ENCODE data around the gene ANTKMT.
A peak's percentile ranks its signal among the peaks of the same experiment; 100 is the strongest.

ANTKMT gene

GRCh38 chr16:720990-721764, at the start of gene ANTKMT:
Gene ANTKMT, plus strand, starts transcription at chr16:721146. Its CDS starts 129 bp downstream, at chr16:721275.
- Histone ChIP-seq H3K27me3 (ENCODE audit: low read depth, low read length) (peaks cover 4% of the 10 kb centered on the region), H3K9me3 (ENCODE audit: control insufficient read depth in 1 of 2, low read length in 2 of 2) (no peaks in the 10 kb centered on the region), H3K27ac (ENCODE audit: low read length) (peak within 1 kb of the TSS; percentile 31), H3K36me3 (ENCODE audit: control insufficient read depth in 1 of 2, insufficient read depth in 2 of 2, low read length in 2 of 2) (no peaks in the 10 kb centered on the region), H3K4me3 (ENCODE audit: low read depth in 1 of 2, low read length in 2 of 2) (peak within 1 kb of the TSS; percentile 55 to 70), H3K4me1 (ENCODE audit: control insufficient read depth in 1 of 2, insufficient read depth in 2 of 2, low read length in 2 of 2) (peaks cover 9 to 48% of the 10 kb centered on the region in 2 donors)

- Histone ChIP-seq H3K27me3 (ENCODE audit: low read depth, low read length) (no peaks in the 10 kb centered on the region), H3K4me3 (ENCODE audit: low read depth in 1 of 2, low read length in 2 of 2) (no peak overlapping the region), H3K27ac (ENCODE audit: low read length) (no peak overlapping the region), H3K4me1 (ENCODE audit: control insufficient read depth in 1 of 2, insufficient read depth in 2 of 2, low read length in 2 of 2) (peaks cover 3 to 30% of the 10 kb centered on the region in 2 donors), H3K9me3 (ENCODE audit: control insufficient read depth in 1 of 2, low read length in 2 of 2) (no peaks in the 10 kb centered on the region), H3K36me3 (ENCODE audit: control insufficient read depth in 1 of 2, insufficient read depth in 2 of 2, low read length in 2 of 2) (peaks cover 4 to 47% of the 10 kb centered on the region in 2 donors)
Observed at GRCh38 chr16:671353-672131, 49.4 kb upstream of the ANTKMT start.

GRCh38 chr16:672371-672770, 48.6 kb upstream of the ANTKMT start:
- Histone ChIP-seq H3K4me1 (ENCODE audit: control insufficient read depth in 1 of 2, insufficient read depth in 2 of 2, low read length in 2 of 2) (peaks cover 3 to 28% of the 10 kb centered on the region in 2 donors), H3K4me3 (ENCODE audit: low read depth in 1 of 2, low read length in 2 of 2) (no peak overlapping the region), H3K36me3 (ENCODE audit: control insufficient read depth in 1 of 2, insufficient read depth in 2 of 2, low read length in 2 of 2) (peaks cover 4 to 47% of the 10 kb centered on the region in 2 donors), H3K27ac (ENCODE audit: low read length) (no peak overlapping the region), H3K27me3 (ENCODE audit: low read depth, low read length) (no peaks in the 10 kb centered on the region), H3K9me3 (ENCODE audit: control insufficient read depth in 1 of 2, low read length in 2 of 2) (no peaks in the 10 kb centered on the region)

- no peaks in the 10 kb centered on the region for H3K27me3 ChIP-seq (ENCODE audit: low read depth, low read length)
- H3K4me1 ChIP-seq (ENCODE audit: control insufficient read depth in 1 of 2, insufficient read depth in 2 of 2, low read length in 2 of 2), result peaks cover 3 to 25% of the 10 kb centered on the region in 2 donors
- peaks cover 4 to 47% of the 10 kb centered on the region in 2 donors for H3K36me3 ChIP-seq (ENCODE audit: control insufficient read depth in 1 of 2, insufficient read depth in 2 of 2, low read length in 2 of 2)
Observed at GRCh38 chr16:672851-673250, 48.1 kb upstream of the ANTKMT start.

GRCh38 chr16:673399-673991, 47.5 kb upstream of the ANTKMT start:
- Histone ChIP-seq H3K27me3 (ENCODE audit: low read depth, low read length) (no peaks in the 10 kb centered on the region), H3K36me3 (ENCODE audit: control insufficient read depth in 1 of 2, insufficient read depth in 2 of 2, low read length in 2 of 2) (peaks cover 4 to 47% of the 10 kb centered on the region in 2 donors), H3K27ac (ENCODE audit: low read length) (no peak overlapping the region), H3K4me1 (ENCODE audit: control insufficient read depth in 1 of 2, insufficient read depth in 2 of 2, low read length in 2 of 2) (peaks cover 3 to 23% of the 10 kb centered on the region in 2 donors), H3K9me3 (ENCODE audit: control insufficient read depth in 1 of 2, low read length in 2 of 2) (no peaks in the 10 kb centered on the region), H3K4me3 (ENCODE audit: low read depth in 1 of 2, low read length in 2 of 2) (no peak overlapping the region)

More at GRCh38 chr16:672851-673250, 48.1 kb upstream of the ANTKMT start:
- Histone ChIP-seq H3K27ac (ENCODE audit: low read length) (no peak overlapping the region), H3K4me3 (ENCODE audit: low read depth in 1 of 2, low read length in 2 of 2) (no peak overlapping the region), H3K9me3 (ENCODE audit: control insufficient read depth in 1 of 2, low read length in 2 of 2) (no peaks in the 10 kb centered on the region)

- Histone ChIP-seq H3K27me3 (ENCODE audit: low read depth, low read length) (no peaks in the 10 kb centered on the region), H3K36me3 (ENCODE audit: control insufficient read depth in 1 of 2, insufficient read depth in 2 of 2, low read length in 2 of 2) (peaks cover 4 to 47% of the 10 kb centered on the region in 2 donors), H3K4me3 (ENCODE audit: low read depth in 1 of 2, low read length in 2 of 2) (no peak overlapping the region), H3K4me1 (ENCODE audit: control insufficient read depth in 1 of 2, insufficient read depth in 2 of 2, low read length in 2 of 2) (peaks cover 0 to 19% of the 10 kb centered on the region in 2 donors), H3K9me3 (ENCODE audit: control insufficient read depth in 1 of 2, low read length in 2 of 2) (no peaks in the 10 kb centered on the region), H3K27ac (ENCODE audit: low read length) (no peak overlapping the region)
Observed at GRCh38 chr16:674214-674881, 46.6 kb upstream of the ANTKMT start.

GRCh38 chr16:674968-675883, 45.7 kb upstream of the ANTKMT start, which contains the start of gene RHBDL1:
Gene RHBDL1, plus strand, starts transcription at chr16:675671. Its CDS starts 120 bp downstream, at chr16:675791.
- Histone ChIP-seq H3K27ac (ENCODE audit: low read length) (no peak within 1 kb of the TSS), H3K9me3 (ENCODE audit: control insufficient read depth in 1 of 2, low read length in 2 of 2) (no peaks in the 10 kb centered on the region), H3K27me3 (ENCODE audit: low read depth, low read length) (no peaks in the 10 kb centered on the region), H3K36me3 (ENCODE audit: control insufficient read depth in 1 of 2, insufficient read depth in 2 of 2, low read length in 2 of 2) (peaks cover 4 to 38% of the 10 kb centered on the region in 2 donors), H3K4me1 (ENCODE audit: control insufficient read depth in 1 of 2, insufficient read depth in 2 of 2, low read length in 2 of 2) (peaks cover 0 to 17% of the 10 kb centered on the region in 2 donors), H3K4me3 (ENCODE audit: low read depth in 1 of 2, low read length in 2 of 2) (peak within 1 kb of the TSS in 1 of 2 donors; percentile 52)

- Histone ChIP-seq H3K9me3 (ENCODE audit: control insufficient read depth in 1 of 2, low read length in 2 of 2) (no peaks in the 10 kb centered on the region), H3K36me3 (ENCODE audit: control insufficient read depth in 1 of 2, insufficient read depth in 2 of 2, low read length in 2 of 2) (peaks cover 4 to 30% of the 10 kb centered on the region in 2 donors), H3K27ac (ENCODE audit: low read length) (no peak overlapping the region), H3K4me3 (ENCODE audit: low read depth in 1 of 2, low read length in 2 of 2) (no peak overlapping the region), H3K27me3 (ENCODE audit: low read depth, low read length) (no peaks in the 10 kb centered on the region), H3K4me1 (ENCODE audit: control insufficient read depth in 1 of 2, insufficient read depth in 2 of 2, low read length in 2 of 2) (peaks cover 0 to 21% of the 10 kb centered on the region in 2 donors)
Observed at GRCh38 chr16:675884-676564, 44.9 kb upstream of the ANTKMT start.

- Histone ChIP-seq H3K4me3 (ENCODE audit: low read depth in 1 of 2, low read length in 2 of 2) (no peak overlapping the region), H3K36me3 (ENCODE audit: control insufficient read depth in 1 of 2, insufficient read depth in 2 of 2, low read length in 2 of 2) (peaks cover 4 to 27% of the 10 kb centered on the region in 2 donors), H3K9me3 (ENCODE audit: control insufficient read depth in 1 of 2, low read length in 2 of 2) (no peaks in the 10 kb centered on the region), H3K27ac (ENCODE audit: low read length) (no peak overlapping the region), H3K27me3 (ENCODE audit: low read depth, low read length) (no peaks in the 10 kb centered on the region), H3K4me1 (ENCODE audit: control insufficient read depth in 1 of 2, insufficient read depth in 2 of 2, low read length in 2 of 2) (peaks cover 5 to 26% of the 10 kb centered on the region in 2 donors)
Observed at GRCh38 chr16:676565-676902, 44.4 kb upstream of the ANTKMT start.

- no peaks in the 10 kb centered on the region for H3K27me3 ChIP-seq (ENCODE audit: low read depth, low read length)
- peaks cover 7 to 30% of the 10 kb centered on the region in 2 donors for H3K4me1 ChIP-seq (ENCODE audit: control insufficient read depth in 1 of 2, insufficient read depth in 2 of 2, low read length in 2 of 2)
- no peak overlapping the region for H3K27ac ChIP-seq (ENCODE audit: low read length)
- peaks cover 4 to 27% of the 10 kb centered on the region in 2 donors for H3K36me3 ChIP-seq (ENCODE audit: control insufficient read depth in 1 of 2, insufficient read depth in 2 of 2, low read length in 2 of 2)
- no peaks in the 10 kb centered on the region for H3K9me3 ChIP-seq (ENCODE audit: control insufficient read depth in 1 of 2, low read length in 2 of 2)
- no peak overlapping the region for H3K4me3 ChIP-seq (ENCODE audit: low read depth in 1 of 2, low read length in 2 of 2)
Observed at GRCh38 chr16:676913-677312, 44.0 kb upstream of the ANTKMT start.

Measured in muscle layer of duodenum (tissue), 2 donors.